Vagina (tissue), 2 donors: ENCODE results near the gene STK32B.

ENCODE experiments used
- POLR2AphosphoS5 ChIP-seq, 2 donors: sonication (generic); formaldehyde crosslinking; IDR thresholded peaks; one replicate each; pipeline ENCODE4 v1.9.0; 2017; ENCODE audit warnings: antibody characterized with exemption in 2 of 2, mild to moderate bottlenecking in 2 of 2, low read depth in 1 of 2; ENCODE audit not compliant: insufficient read depth in 1 of 2
- TF ChIP-seq, protein P1 (sequence below), 3 experiments: fragments of 450-650 bp in 2 of 3; fragments of 200-600 bp in 1 of 3; sonication (generic) in 1 of 3; IDR thresholded peaks; one replicate each; pipeline ENCODE4 v1.5.1; 2017 to 2019; ENCODE audit warnings: antibody characterized with exemption in 3 of 3, mild to moderate bottlenecking in 2 of 3, moderate library complexity in 2 of 3

DNA sequence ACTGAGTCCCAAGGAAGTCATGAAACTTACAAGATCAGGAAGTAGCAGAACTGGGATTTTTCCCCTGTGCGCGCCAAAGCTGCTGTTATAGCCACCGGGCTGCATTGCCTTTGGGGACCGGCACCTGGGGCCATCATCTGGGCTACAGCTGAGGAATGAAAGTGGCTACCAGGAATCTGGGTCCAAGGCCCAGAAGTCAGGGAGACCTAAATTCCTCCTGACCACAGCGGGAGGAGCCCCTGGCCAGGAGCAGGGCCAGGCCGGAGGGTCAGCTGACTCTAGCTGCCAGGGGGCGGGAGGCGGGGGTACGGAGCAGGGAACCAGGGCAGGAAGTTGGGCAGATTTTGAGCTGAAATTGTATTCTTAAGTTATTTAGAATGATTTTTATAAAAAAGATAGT lies 414.7 kb downstream of the STK32B start:
- TF ChIP-seq, protein P1, sequence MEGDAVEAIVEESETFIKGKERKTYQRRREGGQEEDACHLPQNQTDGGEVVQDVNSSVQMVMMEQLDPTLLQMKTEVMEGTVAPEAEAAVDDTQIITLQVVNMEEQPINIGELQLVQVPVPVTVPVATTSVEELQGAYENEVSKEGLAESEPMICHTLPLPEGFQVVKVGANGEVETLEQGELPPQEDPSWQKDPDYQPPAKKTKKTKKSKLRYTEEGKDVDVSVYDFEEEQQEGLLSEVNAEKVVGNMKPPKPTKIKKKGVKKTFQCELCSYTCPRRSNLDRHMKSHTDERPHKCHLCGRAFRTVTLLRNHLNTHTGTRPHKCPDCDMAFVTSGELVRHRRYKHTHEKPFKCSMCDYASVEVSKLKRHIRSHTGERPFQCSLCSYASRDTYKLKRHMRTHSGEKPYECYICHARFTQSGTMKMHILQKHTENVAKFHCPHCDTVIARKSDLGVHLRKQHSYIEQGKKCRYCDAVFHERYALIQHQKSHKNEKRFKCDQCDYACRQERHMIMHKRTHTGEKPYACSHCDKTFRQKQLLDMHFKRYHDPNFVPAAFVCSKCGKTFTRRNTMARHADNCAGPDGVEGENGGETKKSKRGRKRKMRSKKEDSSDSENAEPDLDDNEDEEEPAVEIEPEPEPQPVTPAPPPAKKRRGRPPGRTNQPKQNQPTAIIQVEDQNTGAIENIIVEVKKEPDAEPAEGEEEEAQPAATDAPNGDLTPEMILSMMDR (IDR thresholded peaks at IDR 0.05) = no peak
- no peak for TF ChIP-seq POLR2AphosphoS5 (IDR thresholded peaks at IDR 0.05; ENCODE audit: insufficient read depth in 1 of 2, low read depth in 1 of 2)
